ENCODE results near the gene NEAT1. TPM values are rescaled to one million over a fixed set of nuclear protein-coding genes. Genes with fewer than 3 reads are reported as not detected.

NEAT1 gene
- total and polyA plus RNA-seq, 2 of the 8 experiments (the other 6 are each of a cell fraction or from before 2014, with no cell fraction given), result 2.4 to 10.7 TPM

GRCh38 chr11:65419460-65419771 lies 3.2 kb upstream of the NEAT1 start:
- no peak overlapping the region for H3K23ac ChIP-seq (ENCODE audit: insufficient read length)
- H3K27me3 ChIP-seq (replicated peaks in 1 of 4; ENCODE audit: control insufficient read depth in 3 of 4, extremely low read depth in 1 of 4, insufficient read depth in 3 of 4, low read length in 3 of 4), result no peaks in the 10 kb centered on the region; a peak in 1 of 7 replicates
- WGBS, 2 experiments (ENCODE audit: extremely low coverage in 1 of 2, insufficient coverage in 1 of 2, insufficient read length in 1 of 2, insufficient replicate concordance in 2 of 2, low coverage in 1 of 2, low lambda C conversion rate in 2 of 2, missing lambda C conversion rate in 1 of 2), result 85% methylated on average over 7 of the region's 7 CpGs; no CpG with 5 or more reads in 1 of the 2 experiments
- peak overlapping the region; percentile 75 for H4K5ac ChIP-seq (ENCODE audit: insufficient read length, low read depth, low read length)
- H2BK20ac ChIP-seq (ENCODE audit: low read length), result peak overlapping the region; percentile 61; the same call in 1 of the 2 replicates
- H3K14ac ChIP-seq (ENCODE audit: insufficient read length), result no peak overlapping the region
- peak overlapping the region; percentile 97; the same call in 1 of the 2 replicates for H2BK12ac ChIP-seq (ENCODE audit: low read depth, low read length)
- peak overlapping the region; percentile 99 for H2BK5ac ChIP-seq (ENCODE audit: low read depth, low read length)
- H3K27ac ChIP-seq (ENCODE audit: low read depth, low read length), result peak overlapping the region; percentile 87
- H3K4ac ChIP-seq (replicated peaks; ENCODE audit: insufficient read length, low read depth, low read length), result peak overlapping the region; percentile 46
- H3K4me1 ChIP-seq (replicated peaks in 1 of 4; ENCODE audit: control insufficient read depth in 3 of 4, insufficient read depth in 4 of 4, low read length in 3 of 4), result peaks cover 27 to 71% (median 47%) of the 10 kb centered on the region in 4 experiments
- H3K36me3 ChIP-seq (ENCODE audit: control insufficient read depth in 2 of 4, insufficient read depth in 4 of 4, low read length in 3 of 4), result no peaks in the 10 kb centered on the region
- FAIRE-seq (no peak), DNase-seq (ENCODE audit: low read depth in 1 of 2, low spot score in 2 of 2) (no peak)
- peak overlapping the region; percentile 98 for H4K91ac ChIP-seq (replicated peaks; ENCODE audit: insufficient read length, low read length)
- peak overlapping the region; percentile 58 for H2BK120ac ChIP-seq (replicated peaks; ENCODE audit: low read depth, low read length)
- peak overlapping the region; percentile 62 for H3K56ac ChIP-seq (replicated peaks; ENCODE audit: insufficient read length, low read depth, low read length)
- H2BK15ac ChIP-seq (ENCODE audit: low read length), result 0 out of 2 replicates have a peak overlapping the region, but pooled peaks have one; percentile 95
- ChIA-PET POLR2A (ENCODE audit: partially characterized antibody) (interaction anchor here (0.7 to 20.8 kb wide), 20 partner anchors 8 to 120 kb away, joined by 3 to 826 read pairs (median 7); partner anchors contain the start of genes MALAT1 and SCYL1), CTCF (ENCODE audit: partially characterized antibody) (interaction anchor here (0.8 to 22.8 kb wide), 12 partner anchors 11 to 89 kb away, joined by 3 to 430 read pairs (median 4); partner anchors contain the start of gene MALAT1)
- H3K4me2 ChIP-seq (ENCODE audit: insufficient read depth in 1 of 2, low read depth in 2 of 2, low read length in 2 of 2), result peak overlapping the region; percentile 60 to 61
- peaks cover 3 to 13% of the 10 kb centered on the region in 2 experiments for H3K79me2 ChIP-seq (ENCODE audit: control insufficient read depth in 1 of 2, insufficient read depth in 2 of 2, low read length in 2 of 2)
- peak overlapping the region; percentile 93; the same call in 1 of the 2 replicates for H4K8ac ChIP-seq (ENCODE audit: extremely low read depth, insufficient read depth, low read length)
- H3K23me2 ChIP-seq (ENCODE audit: low read depth, low read length), result peaks cover 15% of the 10 kb centered on the region; the same call in 1 of the 2 replicates
- H3K18ac ChIP-seq (ENCODE audit: extremely low read depth, low read length), result peak overlapping the region; percentile 97
- peaks cover 1 to 3% of the 10 kb centered on the region in 2 experiments for H4K20me1 ChIP-seq (replicated peaks in 1 of 2; ENCODE audit: control insufficient read depth in 1 of 2, insufficient read depth in 2 of 2, low read length in 2 of 2)
- no peak overlapping the region for H2AFZ ChIP-seq (ENCODE audit: low read length)
- peak overlapping the region in 1 of 4 experiments; percentile 37; a peak in 2 of 8 replicates for H3K4me3 ChIP-seq (ENCODE audit: extremely low read depth in 1 of 4, insufficient read depth in 2 of 4, low read depth in 3 of 4, low read length in 4 of 4)
- H3K79me1 ChIP-seq (ENCODE audit: low read depth, low read length), result peaks cover 2% of the 10 kb centered on the region; the same call in 1 of the 2 replicates
- TF ChIP-seq TAF1 (IDR thresholded peaks at IDR 0.05; ENCODE audit: low read depth, low read length) (no peak), FOSL1 (IDR thresholded peaks at IDR 0.05; ENCODE audit: insufficient read depth, low read depth, low read length) (no peak)
- no peaks in the 10 kb centered on the region for H3K9me3 ChIP-seq (ENCODE audit: insufficient read depth in 2 of 2, low read depth in 1 of 2, low read length in 1 of 2)
- H3K9ac ChIP-seq (replicated peaks in 1 of 4; ENCODE audit: extremely low read depth in 1 of 4, low read depth in 3 of 4, low read length in 3 of 4), result peak overlapping the region in 3 of 4 experiments; percentile 10 to 69 (median 69); a peak in 4 of 7 replicates
- peak overlapping the region; percentile 91; the same call in 1 of the 2 replicates for H2AK5ac ChIP-seq (ENCODE audit: low read depth, low read length)

Measured in H1 (cell line).